GM20000 (cell line): ENCODE results near the gene NCAM1.

ENCODE experiments used
- DNase-seq: peaks from one replicate; pipeline ENCODE4 v3.0.0; 2012; ENCODE audit warnings: low spot score
- TF ChIP-seq, protein P1 (sequence below): IDR thresholded peaks from 2 replicates; pipeline ENCODE4 v1.5.1; 2012; ENCODE audit warnings: mild to moderate bottlenecking, control low read depth; ENCODE audit errors: extremely low read depth, missing control alignments

NCAM1 gene

DNA sequence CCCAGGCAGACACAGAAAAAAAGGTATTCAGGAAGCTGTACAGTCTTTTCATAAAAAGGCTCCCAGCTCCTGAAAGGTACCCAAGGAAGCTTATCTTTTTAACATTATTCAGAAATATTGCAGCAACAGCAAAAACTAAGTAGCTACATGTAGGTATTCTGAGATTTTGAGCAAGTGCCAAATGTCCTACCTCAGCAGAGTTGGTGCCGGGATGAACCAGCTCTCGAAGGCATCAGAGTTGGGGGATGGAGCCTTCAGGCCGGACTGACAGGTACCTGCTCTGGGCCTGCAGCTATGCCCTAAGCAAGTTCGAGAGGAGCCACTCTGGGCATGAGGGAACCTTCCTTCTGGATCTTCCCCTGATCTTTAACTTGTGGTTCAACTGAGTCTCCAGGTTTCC, 276.0 kb downstream of the NCAM1 start:
- TF ChIP-seq, protein P1, sequence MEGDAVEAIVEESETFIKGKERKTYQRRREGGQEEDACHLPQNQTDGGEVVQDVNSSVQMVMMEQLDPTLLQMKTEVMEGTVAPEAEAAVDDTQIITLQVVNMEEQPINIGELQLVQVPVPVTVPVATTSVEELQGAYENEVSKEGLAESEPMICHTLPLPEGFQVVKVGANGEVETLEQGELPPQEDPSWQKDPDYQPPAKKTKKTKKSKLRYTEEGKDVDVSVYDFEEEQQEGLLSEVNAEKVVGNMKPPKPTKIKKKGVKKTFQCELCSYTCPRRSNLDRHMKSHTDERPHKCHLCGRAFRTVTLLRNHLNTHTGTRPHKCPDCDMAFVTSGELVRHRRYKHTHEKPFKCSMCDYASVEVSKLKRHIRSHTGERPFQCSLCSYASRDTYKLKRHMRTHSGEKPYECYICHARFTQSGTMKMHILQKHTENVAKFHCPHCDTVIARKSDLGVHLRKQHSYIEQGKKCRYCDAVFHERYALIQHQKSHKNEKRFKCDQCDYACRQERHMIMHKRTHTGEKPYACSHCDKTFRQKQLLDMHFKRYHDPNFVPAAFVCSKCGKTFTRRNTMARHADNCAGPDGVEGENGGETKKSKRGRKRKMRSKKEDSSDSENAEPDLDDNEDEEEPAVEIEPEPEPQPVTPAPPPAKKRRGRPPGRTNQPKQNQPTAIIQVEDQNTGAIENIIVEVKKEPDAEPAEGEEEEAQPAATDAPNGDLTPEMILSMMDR = no peak
- DNase-seq = no peak

DNA sequence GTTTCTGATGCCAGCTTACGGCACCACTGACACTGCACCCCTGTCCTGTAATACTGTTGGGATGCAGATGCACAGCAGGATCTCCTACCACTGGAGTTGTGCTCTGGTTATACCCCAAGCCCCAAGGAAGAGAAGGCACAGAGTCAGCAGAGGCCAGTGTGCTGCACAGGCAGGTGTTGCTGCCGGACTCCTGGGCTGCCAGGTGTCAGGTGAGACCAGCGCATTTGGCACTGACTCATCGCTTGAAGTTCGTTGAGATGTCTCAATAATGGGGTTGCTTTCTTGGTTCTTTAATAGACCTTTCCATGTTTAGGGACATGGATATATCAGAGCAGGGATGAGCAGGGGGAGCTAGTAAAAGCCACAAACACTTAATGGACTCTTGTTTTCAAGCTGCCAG, 277.5 kb downstream of the NCAM1 start:
- TF ChIP-seq, protein P1 = no peak
- no peak for DNase-seq

DNA sequence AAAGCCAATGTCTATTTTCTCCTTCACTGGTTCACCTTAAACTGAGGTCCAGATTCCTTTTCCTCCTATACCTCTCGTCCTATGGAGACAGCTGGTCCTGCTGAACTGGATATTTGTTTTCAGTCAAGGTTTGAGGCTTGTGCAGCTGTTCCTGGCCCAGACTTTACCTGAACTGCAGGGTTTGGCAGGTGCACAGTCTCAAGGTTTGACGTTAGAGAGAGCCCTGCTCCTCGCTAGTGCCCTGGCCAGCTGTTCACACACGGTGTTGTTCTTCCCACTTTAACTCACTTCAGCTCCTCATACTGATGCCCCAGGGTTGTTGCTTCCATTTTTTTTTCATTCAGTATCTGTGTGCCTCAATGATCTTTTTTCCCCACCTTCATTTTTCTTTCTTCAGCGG, 279.2 kb downstream of the NCAM1 start:
- no peak for DNase-seq
- TF ChIP-seq, protein P1 = no peak

DNA sequence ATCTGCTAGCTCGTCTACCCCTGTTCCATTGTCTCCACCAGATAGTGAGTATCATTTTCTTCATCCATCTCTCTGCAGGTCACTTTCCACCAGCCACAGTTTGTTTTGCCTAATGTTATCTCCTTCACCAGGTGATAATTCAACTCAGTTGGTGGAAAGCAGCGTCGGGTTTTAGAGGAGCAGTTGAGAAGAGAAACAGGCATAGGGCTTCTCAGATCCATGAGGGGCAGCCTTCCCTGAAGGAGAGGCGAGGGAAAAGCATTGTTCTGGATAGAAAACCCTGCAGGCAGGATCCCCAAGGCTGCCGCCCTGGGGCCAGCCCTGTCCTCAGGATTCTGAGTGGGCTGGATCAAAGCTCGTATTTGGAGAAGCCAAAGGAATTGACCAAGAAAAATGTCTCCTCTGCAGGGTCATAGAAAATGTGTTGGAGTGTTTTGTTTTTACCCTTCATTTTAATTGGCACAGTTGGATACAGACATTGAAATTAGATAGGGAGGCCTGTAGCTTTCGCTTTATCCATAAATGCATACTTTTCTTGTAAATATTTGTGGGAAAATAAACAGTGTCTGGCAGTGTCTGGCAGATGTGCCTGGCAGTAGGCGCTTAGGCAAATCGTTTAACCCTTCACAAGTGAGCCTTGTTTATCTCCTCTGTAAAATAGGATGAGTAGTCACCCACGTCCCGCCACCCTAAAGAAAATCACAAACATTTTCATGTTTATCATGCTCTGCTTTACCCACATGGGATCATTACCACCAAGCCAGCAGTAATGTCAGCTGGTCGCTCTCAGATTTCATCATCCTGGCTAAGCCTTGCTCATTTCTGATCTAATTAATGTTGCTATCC, 279.8 kb downstream of the NCAM1 start:
- TF ChIP-seq, protein P1 = no peak
- DNase-seq = no peak

DNA sequence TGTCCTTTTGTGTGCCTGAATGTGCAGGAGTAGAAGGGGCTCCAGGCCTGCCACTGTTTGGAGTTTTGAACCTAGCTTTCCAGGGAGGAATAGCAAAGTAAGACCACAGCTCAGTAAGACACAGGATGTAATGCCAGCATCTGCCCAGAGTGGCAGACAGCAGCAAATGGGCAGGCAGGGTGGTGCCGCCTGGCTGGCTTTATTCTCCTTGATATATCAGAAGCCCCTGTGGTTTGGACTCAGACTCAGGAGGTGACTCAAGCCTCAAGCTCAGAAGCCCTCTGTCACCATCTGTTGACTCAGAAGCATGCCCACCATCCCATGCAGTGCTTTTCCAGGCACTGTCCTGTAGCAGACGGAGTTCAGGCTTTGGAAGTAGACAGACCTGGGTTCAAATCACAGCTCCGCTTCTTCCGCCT, 280.4 kb downstream of the NCAM1 start:
- no peak for DNase-seq
- TF ChIP-seq, protein P1 = no peak

DNA sequence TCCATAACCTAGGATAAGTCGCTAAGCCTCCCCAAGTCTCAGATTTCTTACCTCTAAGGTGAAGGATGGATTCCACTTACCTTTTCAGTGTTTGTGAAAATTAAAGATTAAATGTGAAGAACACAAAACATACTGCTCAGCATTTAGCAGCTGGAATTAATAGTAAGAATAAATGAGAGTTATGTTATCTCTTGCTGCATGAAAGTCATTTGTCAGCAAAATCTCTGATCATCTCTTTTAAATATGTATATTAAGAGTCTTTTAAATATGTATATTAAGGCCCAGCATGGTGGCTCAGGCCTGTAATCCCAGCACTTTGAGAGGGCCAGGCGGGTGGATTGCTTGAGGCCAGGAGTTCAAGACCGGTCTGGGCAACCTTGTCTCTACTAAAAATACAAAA, 280.8 kb downstream of the NCAM1 start:
- no peak for DNase-seq
- TF ChIP-seq, protein P1 = no peak

DNA sequence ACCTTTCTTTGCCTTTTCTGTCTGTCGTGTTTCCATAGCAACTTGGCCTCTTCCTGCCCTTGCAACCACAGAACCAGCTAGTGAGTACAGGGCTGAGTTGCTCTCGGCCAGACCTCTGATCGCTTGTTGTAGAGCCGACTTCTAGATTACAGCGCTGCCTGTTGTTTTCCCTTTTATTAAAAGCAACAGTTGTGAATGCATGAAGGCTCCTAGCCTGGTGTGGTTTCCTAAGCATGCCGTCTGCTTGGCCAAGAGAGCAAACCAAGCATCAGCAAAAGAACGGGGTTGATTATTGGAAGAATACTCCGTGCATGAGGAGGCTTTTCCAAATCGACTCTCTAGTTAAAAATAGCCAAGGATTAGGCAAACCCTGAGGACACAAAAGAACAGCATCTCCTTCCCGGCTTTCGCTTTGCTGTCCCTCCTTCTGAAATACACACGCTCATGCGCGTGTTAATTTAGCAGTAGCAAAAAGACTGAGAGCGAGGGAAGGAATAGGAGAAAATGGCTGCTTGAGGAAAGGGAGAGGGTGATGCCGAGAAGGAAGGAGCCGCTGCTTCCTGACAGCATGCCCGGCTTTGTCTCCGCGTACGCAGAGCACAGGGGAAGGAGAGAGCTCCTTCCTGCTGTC, 281.7 kb downstream of the NCAM1 start:
- no peak for DNase-seq
- TF ChIP-seq, protein P1 = no peak
